ENCODE results near the gene TDRD9. TPM values are rescaled to one million over a fixed set of nuclear protein-coding genes. Genes with fewer than 3 reads are reported as not detected.

Gene TDRD9
- total RNA-seq, 4 donors from 2014 or later, result 2.0 to 3.2 (median 2.6) TPM

- intact Hi-C loops (cut with DNase I), result no loop called here
- no peak overlapping the region for H3K27ac ChIP-seq (replicated peaks in 1 of 4)
Measured at GRCh38 chr14:103884854-103885253, 43.4 kb upstream of the TDRD9 start.

GRCh38 chr14:103885509-103885932 is 42.7 kb upstream of the TDRD9 start:
- TF ChIP-seq CTCF (IDR thresholded peaks at IDR 0.05) (no peak), EP300 (IDR thresholded peaks at IDR 0.05) (no peak), POLR2AphosphoS5 (IDR thresholded peaks at IDR 0.05) (no peak), POLR2A (IDR thresholded peaks at IDR 0.05; ENCODE audit: low read depth) (no peak)
- Histone ChIP-seq H3K4me1 (peaks cover 29 to 33% (median 31%) of the 10 kb centered on the region in 4 donors), H3K4me3 (no peak overlapping the region), H3K27me3 (no peaks in the 10 kb centered on the region), H3K36me3 (no peaks in the 10 kb centered on the region), H3K27ac (replicated peaks in 1 of 4) (no peak overlapping the region), H3K9me3 (no peaks in the 10 kb centered on the region)
- no CpG with 5 or more reads among the region's 14 CpGs for WGBS
- no peak for DNase-seq (ENCODE audit: extremely low spot score)
- intact Hi-C loops (cut with DNase I), result no loop called here

More at GRCh38 chr14:103884854-103885253, 43.4 kb upstream of the TDRD9 start:
- H3K4me1 ChIP-seq, result peaks cover 31 to 37% (median 34%) of the 10 kb centered on the region in 4 donors
- 100% methylated on average over 1 of the region's 9 CpGs for WGBS
- TF ChIP-seq POLR2A (IDR thresholded peaks at IDR 0.05; ENCODE audit: low read depth), result no peak
- no peak for TF ChIP-seq CTCF (IDR thresholded peaks at IDR 0.05)
- no peak for TF ChIP-seq EP300 (IDR thresholded peaks at IDR 0.05)
- no peak for TF ChIP-seq POLR2AphosphoS5 (IDR thresholded peaks at IDR 0.05)
- no peak overlapping the region for H3K4me3 ChIP-seq
- H3K36me3 ChIP-seq, result no peaks in the 10 kb centered on the region
- H3K9me3 ChIP-seq, result no peaks in the 10 kb centered on the region
- no peak for DNase-seq (ENCODE audit: extremely low spot score)
- H3K27me3 ChIP-seq, result no peaks in the 10 kb centered on the region

GRCh38 chr14:103886304-103887169 is 41.7 kb upstream of the TDRD9 start:
- Histone ChIP-seq H3K4me3 (no peak overlapping the region), H3K4me1 (peaks cover 23 to 30% (median 27%) of the 10 kb centered on the region in 4 donors), H3K27me3 (no peaks in the 10 kb centered on the region), H3K27ac (replicated peaks in 1 of 4) (no peak overlapping the region), H3K9me3 (no peaks in the 10 kb centered on the region), H3K36me3 (no peaks in the 10 kb centered on the region)
- intact Hi-C loops (cut with DNase I), result no loop called here
- TF ChIP-seq POLR2A (IDR thresholded peaks at IDR 0.05; ENCODE audit: low read depth) (no peak), EP300 (IDR thresholded peaks at IDR 0.05) (no peak), CTCF (IDR thresholded peaks at IDR 0.05) (no peak), POLR2AphosphoS5 (IDR thresholded peaks at IDR 0.05) (no peak)
- no peak for DNase-seq (ENCODE audit: extremely low spot score)
- WGBS, result 75% methylated on average over 21 of the region's 27 CpGs

GRCh38 chr14:103887170-103887501 is 41.1 kb upstream of the TDRD9 start:
- no peaks in the 10 kb centered on the region for H3K36me3 ChIP-seq
- 80% methylated on average over 4 of the region's 6 CpGs for WGBS
- TF ChIP-seq POLR2AphosphoS5 (IDR thresholded peaks at IDR 0.05) (no peak), POLR2A (IDR thresholded peaks at IDR 0.05; ENCODE audit: low read depth) (no peak), EP300 (IDR thresholded peaks at IDR 0.05) (no peak), CTCF (IDR thresholded peaks at IDR 0.05) (no peak)
- H3K27ac ChIP-seq (replicated peaks in 1 of 4), result no peak overlapping the region
- no peaks in the 10 kb centered on the region for H3K27me3 ChIP-seq
- H3K4me3 ChIP-seq, result no peak overlapping the region
- peaks cover 17 to 26% (median 21%) of the 10 kb centered on the region in 4 donors for H3K4me1 ChIP-seq
- DNase-seq (ENCODE audit: extremely low spot score), result no peak
- H3K9me3 ChIP-seq, result no peaks in the 10 kb centered on the region
- intact Hi-C loops (cut with DNase I), result no loop called here

Measured in esophagus muscularis mucosa (tissue), 4 donors.